HEK293T (cell line): ENCODE results near the gene GUCA2B.

ENCODE experiments used
- CTCF ChIA-PET: fragments of 350-600 bp; formaldehyde crosslinking; extraction: SDS; loops from one replicate; lab custom pipeline; 2021; ENCODE audit warnings: antibody characterized with exemption, inconsistent platforms; lab: Yijun Ruan, JAX
- POLR2A ChIA-PET: fragments of 350-600 bp; formaldehyde crosslinking; extraction: SDS; loops from one replicate; lab custom pipeline; 2020; ENCODE audit warnings: antibody characterized with exemption, inconsistent platforms; lab: Yijun Ruan, JAX
- DNase-seq: peaks from one replicate; pipeline ENCODE4 v3.0.0; 2012; ENCODE audit warnings: mixed read lengths; ENCODE audit errors: extremely low spot score
- ARNT ChIP-seq: fragments of 450-650 bp; IDR thresholded peaks from 2 replicates; pipeline ENCODE4 v1.6.1; 2017; ENCODE audit warnings: mild to moderate bottlenecking
- BHLHE40 ChIP-seq: fragments of 450-650 bp; IDR thresholded peaks from 2 replicates; pipeline ENCODE4 v1.6.1; 2016; ENCODE audit warnings: mild to moderate bottlenecking, moderate library complexity, borderline replicate concordance
- CTBP1 ChIP-seq: fragments of 450-650 bp; IDR thresholded peaks from 2 replicates; pipeline ENCODE4 v1.6.1; 2016; ENCODE audit warnings: borderline replicate concordance
- ELF4 ChIP-seq: fragments of 450-650 bp; IDR thresholded peaks from 2 replicates; pipeline ENCODE4 v1.6.1; 2017; ENCODE audit warnings: antibody characterized with exemption
- FOXA1 ChIP-seq: fragments of 450-650 bp; IDR thresholded peaks from 2 replicates; pipeline ENCODE4 v1.6.1; 2016; ENCODE audit warnings: mild to moderate bottlenecking
- FOXK2 ChIP-seq: fragments of 450-650 bp; IDR thresholded peaks from 2 replicates; pipeline ENCODE4 v1.6.1; 2016; ENCODE audit warnings: mild to moderate bottlenecking
- FOXM1 ChIP-seq: fragments of 450-650 bp; IDR thresholded peaks from 2 replicates; pipeline ENCODE4 v1.6.1; 2017; ENCODE audit warnings: mild to moderate bottlenecking, borderline replicate concordance
- HDGF ChIP-seq: fragments of 450-650 bp; IDR thresholded peaks from 2 replicates; pipeline ENCODE4 v1.6.1; 2017; ENCODE audit warnings: antibody characterized with exemption, borderline replicate concordance
- L3MBTL2 ChIP-seq: fragments of 450-650 bp; conservative IDR thresholded peaks from 2 replicates; pipeline ENCODE4 v1.6.1; 2016; ENCODE audit warnings: mild to moderate bottlenecking
- LEF1 ChIP-seq: fragments of 450-650 bp; IDR thresholded peaks from 2 replicates; pipeline ENCODE4 v1.6.1; 2017; ENCODE audit warnings: mild to moderate bottlenecking, borderline replicate concordance
- NFRKB ChIP-seq: fragments of 450-650 bp; IDR thresholded peaks from 2 replicates; pipeline ENCODE4 v1.6.1; 2016; ENCODE audit warnings: mild to moderate bottlenecking, moderate library complexity
- SP1 ChIP-seq: fragments of 450-650 bp; IDR thresholded peaks from 2 replicates; pipeline ENCODE4 v1.6.1; 2017
- SUZ12 ChIP-seq: fragments of 450-650 bp; IDR thresholded peaks from 2 replicates; pipeline ENCODE4 v1.6.1; 2016; ENCODE audit warnings: mild to moderate bottlenecking
- TARDBP ChIP-seq: fragments of 450-650 bp; IDR thresholded peaks from 2 replicates; pipeline ENCODE4 v1.6.1; 2016
- ZNF384 ChIP-seq: fragments of 450-650 bp; IDR thresholded peaks from 2 replicates; pipeline ENCODE4 v1.6.1; 2016
- TF ChIP-seq, protein P1 (sequence below): fragments of 450-650 bp; IDR thresholded peaks from 2 replicates; pipeline ENCODE4 v1.6.1; 2016

GUCA2B gene

DNA sequence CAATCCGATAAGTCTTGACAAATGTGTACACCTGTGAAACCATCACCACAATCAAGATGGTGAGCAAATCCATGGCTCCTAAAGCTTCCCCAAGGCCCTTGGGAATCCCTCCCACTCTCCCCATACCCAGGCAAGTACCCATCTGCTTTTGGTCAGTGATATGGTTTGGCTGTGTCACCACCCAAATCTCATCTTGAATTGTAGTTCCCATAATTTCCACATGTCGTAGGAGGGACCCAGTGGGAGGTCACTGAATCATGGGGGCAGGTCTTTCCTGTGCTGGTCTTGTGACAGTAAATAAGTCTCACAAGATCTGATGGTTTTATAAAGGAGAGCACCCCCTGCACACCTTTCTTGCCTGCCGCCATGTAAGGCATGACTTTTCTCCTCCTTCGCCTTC, 14.6 kb upstream of the GUCA2B start:
- no peak for DNase-seq
- POLR2A ChIA-PET = no interaction called here
- CTCF ChIA-PET = interaction anchor here (1.0 kb wide), 1 partner anchor 9 kb away, joined by 3 read pairs; no protein-coding TSS in a partner anchor
- TF ChIP-seq ELF4 (no peak), FOXA1 (no peak), ARNT (no peak), L3MBTL2 (no peak), FOXK2 (no peak), FOXM1 (no peak), LEF1 (no peak), NFRKB (no peak), TARDBP (no peak), CTBP1 (no peak), SP1 (no peak), BHLHE40 (no peak), HDGF (no peak), SUZ12 (no peak)
- TF ChIP-seq, protein P1, sequence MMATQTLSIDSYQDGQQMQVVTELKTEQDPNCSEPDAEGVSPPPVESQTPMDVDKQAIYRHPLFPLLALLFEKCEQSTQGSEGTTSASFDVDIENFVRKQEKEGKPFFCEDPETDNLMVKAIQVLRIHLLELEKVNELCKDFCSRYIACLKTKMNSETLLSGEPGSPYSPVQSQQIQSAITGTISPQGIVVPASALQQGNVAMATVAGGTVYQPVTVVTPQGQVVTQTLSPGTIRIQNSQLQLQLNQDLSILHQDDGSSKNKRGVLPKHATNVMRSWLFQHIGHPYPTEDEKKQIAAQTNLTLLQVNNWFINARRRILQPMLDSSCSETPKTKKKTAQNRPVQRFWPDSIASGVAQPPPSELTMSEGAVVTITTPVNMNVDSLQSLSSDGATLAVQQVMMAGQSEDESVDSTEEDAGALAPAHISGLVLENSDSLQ = no peak

DNA sequence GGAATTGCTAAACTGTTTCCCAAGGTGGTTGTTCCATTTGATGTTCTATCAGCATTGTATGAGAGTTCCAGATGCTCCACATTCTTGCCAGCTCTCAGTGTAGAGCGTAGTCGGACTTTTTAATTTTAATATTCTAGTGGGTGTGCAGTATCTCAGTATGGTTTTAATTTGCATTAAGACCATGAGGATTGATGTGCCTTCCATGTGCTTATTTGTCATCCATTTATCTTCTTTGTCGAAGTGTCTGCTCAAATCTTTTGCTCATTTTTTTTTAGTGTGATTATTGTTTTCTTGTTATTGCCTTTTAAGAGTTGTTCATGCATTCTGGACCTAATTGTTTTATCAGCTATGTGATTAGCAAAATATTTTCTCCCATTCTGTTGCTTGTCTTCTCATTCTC, 13.8 kb upstream of the GUCA2B start:
- TF ChIP-seq SUZ12 = no peak
- DNase-seq = no peak
- CTCF ChIA-PET = no interaction called here
- POLR2A ChIA-PET = no interaction called here

- POLR2A ChIA-PET = no interaction called here
- DNase-seq = no peak
- TF ChIP-seq LEF1 (no peak), L3MBTL2 (no peak), CTBP1 (no peak), ZNF384 (no peak), FOXM1 (no peak), ARNT (no peak), HDGF (no peak), SP1 (no peak), ELF4 (no peak), NFRKB (no peak), SUZ12 (no peak), TARDBP (no peak), FOXK2 (no peak), BHLHE40 (no peak), FOXA1 (no peak)
- TF ChIP-seq, protein P1 = no peak
- CTCF ChIA-PET = no interaction called here
Observed at GRCh38 chr1:42140191-42140590, 13.0 kb upstream of the GUCA2B start.

- no peak for TF ChIP-seq BHLHE40
- TF ChIP-seq SUZ12 = no peak
- no peak for TF ChIP-seq FOXA1
- TF ChIP-seq TARDBP = no peak
- TF ChIP-seq L3MBTL2 = no peak
- no peak for TF ChIP-seq CTBP1
- no peak for TF ChIP-seq SP1
- no peak for TF ChIP-seq NFRKB
- TF ChIP-seq HDGF = no peak
- no peak for TF ChIP-seq FOXK2
- DNase-seq = no peak
- ChIA-PET POLR2A (interaction anchor here (1.5 kb wide), 1 partner anchor 625 kb away, joined by 4 read pairs; the partner anchor contains the start of genes C1orf50 and P3H1), CTCF (no interaction called here)
Observed at GRCh38 chr1:42141978-42142377, 11.2 kb upstream of the GUCA2B start.

DNA sequence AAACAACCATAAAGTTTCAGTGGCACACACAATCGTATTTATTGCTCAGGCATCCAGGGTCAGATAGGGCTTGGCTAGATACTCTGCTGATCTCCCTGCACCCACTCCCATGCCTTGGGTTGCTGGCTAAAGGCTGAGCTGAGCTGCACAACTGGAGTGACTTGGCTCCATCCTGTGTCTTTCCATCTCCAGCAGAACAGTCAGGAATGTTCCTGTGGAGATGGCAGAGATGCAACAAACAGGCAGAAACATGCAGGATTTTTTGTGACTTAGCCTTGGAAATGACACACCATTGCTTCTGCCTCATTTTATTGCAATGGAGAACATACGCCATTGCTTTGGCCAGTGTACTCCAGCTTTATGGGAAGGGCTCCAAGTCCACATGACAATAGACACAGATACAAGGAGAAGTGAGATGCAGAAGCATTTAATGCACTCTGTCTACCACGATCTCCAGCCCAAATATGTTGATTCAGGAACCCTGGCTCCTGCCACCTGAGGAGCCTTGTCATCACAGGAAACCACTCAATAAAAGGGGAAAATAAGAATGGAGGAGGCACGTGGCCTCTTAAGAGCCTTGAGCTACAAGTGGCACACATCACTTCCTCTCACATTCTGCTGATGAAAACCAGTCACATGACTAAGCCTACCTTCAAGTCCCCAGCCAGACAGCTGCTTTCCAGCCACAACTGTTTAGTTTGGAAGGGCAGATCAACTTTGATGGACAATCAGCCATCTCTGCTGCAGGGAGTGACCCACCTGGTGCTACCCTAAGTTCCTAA, 10.1 kb upstream of the GUCA2B start:
- POLR2A ChIA-PET = interaction anchor here (1.5 kb wide), 1 partner anchor 624 kb away, joined by 4 read pairs; the partner anchor contains the start of genes C1orf50 and P3H1
- CTCF ChIA-PET = interaction anchor here (0.8 kb wide), 1 partner anchor 30 kb away, joined by 3 read pairs; no protein-coding TSS in a partner anchor
- TF ChIP-seq ELF4 (no peak), CTBP1 (no peak), L3MBTL2 (no peak), BHLHE40 (no peak), ZNF384 (no peak), FOXM1 (no peak), FOXA1 (no peak), SP1 (no peak), FOXK2 (no peak), LEF1 (no peak), TARDBP (no peak), HDGF (no peak), ARNT (no peak), SUZ12 (no peak), NFRKB (no peak)
- TF ChIP-seq, protein P1 = no peak
- DNase-seq = no peak
